Keratinocyte (primary cell): ENCODE data around the gene SOS1.
"Not testable (repeated sequence)": the region's sequence is repeated elsewhere in the genome, so short reads cannot be mapped to it uniquely, and the experiment has no call there.

Experiments used
- EZH2 ChIP-seq: IDR thresholded peaks from one replicate; pipeline ENCODE4 v1.6.1; 2012; ENCODE audit warnings: inconsistent platforms, mild to moderate bottlenecking, low read length, moderate library complexity
- TF ChIP-seq, protein P1 (sequence below), 3 experiments: IDR thresholded peaks in 1 of 3; conservative IDR thresholded peaks in 1 of 3; optimal IDR thresholded peaks in 1 of 3; 2 replicates in 2 of 3; 3 replicates in 1 of 3; pipeline versions ENCODE3 to v1.5.1; 2011; ENCODE audit warnings: low read length in 3 of 3, mild to moderate bottlenecking in 3 of 3, moderate library complexity in 2 of 3, control low read depth in 1 of 3, inconsistent platforms in 1 of 3; ENCODE audit not compliant: insufficient read depth in 2 of 3; ENCODE audit errors: extremely low read depth in 1 of 3

DNA sequence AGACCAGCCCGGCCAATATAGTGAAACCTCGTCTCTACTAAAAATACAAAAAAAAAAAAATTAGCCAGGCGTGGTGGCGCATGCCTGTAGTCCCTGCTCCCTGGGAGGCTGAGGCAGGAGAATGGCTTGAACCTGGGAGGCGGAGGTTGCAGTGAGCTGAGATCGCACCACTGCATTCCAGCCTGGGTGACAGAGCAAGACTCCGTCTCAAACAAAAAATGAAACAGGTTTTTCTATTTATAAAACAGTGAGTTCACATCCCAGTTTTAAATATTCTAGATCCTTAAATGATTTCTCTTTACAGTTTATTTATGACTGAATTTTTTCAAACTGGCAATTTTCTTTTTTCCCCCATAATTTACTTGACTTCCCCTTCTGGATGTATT, 20.1 kb upstream of the SOS1 start:
- TF ChIP-seq EZH2: not testable (repeated sequence)
- TF ChIP-seq, protein P1, sequence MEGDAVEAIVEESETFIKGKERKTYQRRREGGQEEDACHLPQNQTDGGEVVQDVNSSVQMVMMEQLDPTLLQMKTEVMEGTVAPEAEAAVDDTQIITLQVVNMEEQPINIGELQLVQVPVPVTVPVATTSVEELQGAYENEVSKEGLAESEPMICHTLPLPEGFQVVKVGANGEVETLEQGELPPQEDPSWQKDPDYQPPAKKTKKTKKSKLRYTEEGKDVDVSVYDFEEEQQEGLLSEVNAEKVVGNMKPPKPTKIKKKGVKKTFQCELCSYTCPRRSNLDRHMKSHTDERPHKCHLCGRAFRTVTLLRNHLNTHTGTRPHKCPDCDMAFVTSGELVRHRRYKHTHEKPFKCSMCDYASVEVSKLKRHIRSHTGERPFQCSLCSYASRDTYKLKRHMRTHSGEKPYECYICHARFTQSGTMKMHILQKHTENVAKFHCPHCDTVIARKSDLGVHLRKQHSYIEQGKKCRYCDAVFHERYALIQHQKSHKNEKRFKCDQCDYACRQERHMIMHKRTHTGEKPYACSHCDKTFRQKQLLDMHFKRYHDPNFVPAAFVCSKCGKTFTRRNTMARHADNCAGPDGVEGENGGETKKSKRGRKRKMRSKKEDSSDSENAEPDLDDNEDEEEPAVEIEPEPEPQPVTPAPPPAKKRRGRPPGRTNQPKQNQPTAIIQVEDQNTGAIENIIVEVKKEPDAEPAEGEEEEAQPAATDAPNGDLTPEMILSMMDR (optimal IDR thresholded peaks at IDR 0.05 in 1 of 3, IDR thresholded peaks at IDR 0.05 in 1 of 3, conservative IDR thresholded peaks at IDR 0.05 in 1 of 3; ENCODE audit: extremely low read depth in 1 of 3, insufficient read depth in 2 of 3, low read length in 3 of 3): not testable (repeated sequence)
